ENCODE data around the gene AK2.
"Not testable (repeated sequence)": the region's sequence is repeated elsewhere in the genome, so short reads cannot be mapped to it uniquely, and the experiment has no call there.

The AK2 gene

DNA sequence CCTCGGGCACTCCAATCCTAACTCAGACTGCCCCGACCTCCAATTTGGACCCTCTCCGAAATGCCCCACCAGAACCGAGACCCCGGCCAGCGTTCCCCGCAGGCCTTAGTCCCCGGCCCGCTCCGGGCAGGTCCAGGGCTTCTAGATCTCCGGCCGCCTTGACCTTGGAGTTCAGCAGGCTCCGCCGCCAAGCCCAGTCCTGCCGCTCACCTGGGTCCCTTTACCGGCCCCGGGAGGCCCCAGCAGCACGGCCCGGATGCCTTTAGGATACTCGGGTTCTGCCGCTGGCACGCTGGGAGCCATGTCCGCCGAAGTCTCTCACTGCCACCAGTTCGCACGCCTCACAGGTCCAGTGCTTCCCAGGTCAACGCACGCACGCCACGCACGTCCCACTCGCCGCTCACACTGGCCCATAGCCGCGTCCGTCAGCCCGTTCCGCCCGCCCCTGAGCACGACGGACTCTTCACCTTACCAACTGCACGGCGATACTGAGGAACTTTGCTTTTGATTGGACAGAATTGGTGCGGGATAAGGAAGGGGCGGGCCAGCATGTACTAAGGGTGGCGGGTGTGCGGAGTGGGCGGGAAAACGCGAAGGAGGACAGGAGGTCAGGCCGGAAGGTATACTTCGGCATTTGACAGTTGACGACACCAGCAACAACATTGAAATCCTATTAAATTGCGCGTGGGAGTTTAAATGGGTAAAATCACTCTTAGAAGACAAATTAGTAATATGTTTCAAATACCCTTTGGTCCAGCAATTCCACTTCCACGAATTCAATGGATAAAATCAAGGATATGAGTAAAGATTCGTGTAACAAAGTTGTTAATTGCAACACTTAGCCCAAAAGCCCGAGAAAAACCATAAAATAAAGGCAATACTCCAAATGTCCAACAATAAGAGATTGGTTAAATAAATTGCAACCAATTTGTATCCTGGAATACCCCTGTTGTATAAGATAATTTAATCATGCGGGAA lies at the start of gene AK2:
Gene AK2 (minus strand): TSS at position 358 of the 978 bp plus-strand sequence. CDS start 55 bp downstream, at position 303.
- DNase-seq, result peak; percentile 80

DNA sequence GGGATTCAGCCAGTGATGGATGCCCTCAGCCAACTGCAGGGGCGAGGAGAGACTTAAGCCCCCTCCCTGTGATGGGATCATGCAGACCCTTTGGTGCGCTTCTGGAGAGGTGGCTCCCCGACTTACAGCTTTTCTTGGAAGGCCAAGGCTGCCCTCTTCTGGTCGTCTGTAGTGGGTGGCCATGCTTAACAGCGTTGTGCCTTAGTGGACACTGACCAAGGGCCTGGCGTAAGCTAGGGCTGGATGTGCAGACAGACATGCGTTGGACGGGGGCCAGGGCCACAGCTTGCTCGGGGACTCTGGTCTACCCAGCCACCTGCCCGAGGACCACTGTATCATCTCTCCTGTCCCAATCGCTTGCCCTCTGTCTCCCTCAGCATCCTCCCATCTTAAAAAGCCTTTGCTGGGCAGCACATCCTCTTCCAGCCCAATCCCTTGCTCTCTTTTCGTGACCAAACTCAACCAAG lies 49.7 kb upstream of the AK2 start:
- DNase-seq, result no peak

DNA sequence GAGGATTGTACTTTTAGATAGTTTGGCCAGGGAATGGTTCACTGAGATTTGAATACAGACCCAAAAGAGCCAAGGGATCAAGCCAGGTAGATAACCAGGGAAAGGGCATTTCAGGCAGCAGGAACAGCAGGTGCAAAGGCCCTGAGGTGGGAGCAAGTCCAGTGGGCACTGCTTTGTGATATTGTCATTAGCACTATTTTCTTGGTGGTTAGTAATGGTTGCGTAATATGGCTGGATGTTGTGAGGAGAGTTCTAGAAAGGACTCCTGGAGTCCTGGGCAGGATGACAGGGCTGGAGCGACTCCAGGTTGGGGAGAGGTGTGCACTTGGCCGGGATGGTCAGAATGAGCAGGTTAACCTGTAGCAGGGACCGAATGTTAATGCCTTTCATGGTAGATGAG lies 48.6 kb upstream of the AK2 start:
- DNase-seq, result no peak

DNA sequence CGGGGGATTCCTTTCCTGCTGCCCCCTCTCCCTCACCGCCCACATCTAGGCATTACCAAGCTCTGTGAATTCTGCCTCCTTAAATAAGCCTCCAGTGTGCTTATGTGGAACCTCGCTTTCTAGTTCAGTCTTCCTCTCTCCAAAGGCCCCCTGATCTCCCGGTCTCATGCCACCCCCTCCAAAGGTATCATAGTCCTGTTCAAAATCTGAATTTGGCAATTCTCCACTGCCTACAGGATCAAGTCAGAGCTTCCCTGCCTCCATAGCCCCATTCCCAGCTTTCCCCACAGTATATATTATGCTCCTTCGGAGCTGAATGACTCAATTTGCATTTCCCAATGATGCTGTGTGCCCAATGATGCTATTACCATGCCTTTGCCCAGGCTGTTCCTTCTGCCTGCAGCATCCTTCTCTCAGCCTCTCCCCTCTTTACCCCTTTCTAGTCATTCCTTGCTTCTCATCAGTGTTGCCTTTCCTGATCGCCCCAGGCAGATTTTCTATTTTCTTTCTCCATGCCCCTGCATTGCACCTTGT lies 46.0 kb upstream of the AK2 start:
- no peak for DNase-seq

DNA sequence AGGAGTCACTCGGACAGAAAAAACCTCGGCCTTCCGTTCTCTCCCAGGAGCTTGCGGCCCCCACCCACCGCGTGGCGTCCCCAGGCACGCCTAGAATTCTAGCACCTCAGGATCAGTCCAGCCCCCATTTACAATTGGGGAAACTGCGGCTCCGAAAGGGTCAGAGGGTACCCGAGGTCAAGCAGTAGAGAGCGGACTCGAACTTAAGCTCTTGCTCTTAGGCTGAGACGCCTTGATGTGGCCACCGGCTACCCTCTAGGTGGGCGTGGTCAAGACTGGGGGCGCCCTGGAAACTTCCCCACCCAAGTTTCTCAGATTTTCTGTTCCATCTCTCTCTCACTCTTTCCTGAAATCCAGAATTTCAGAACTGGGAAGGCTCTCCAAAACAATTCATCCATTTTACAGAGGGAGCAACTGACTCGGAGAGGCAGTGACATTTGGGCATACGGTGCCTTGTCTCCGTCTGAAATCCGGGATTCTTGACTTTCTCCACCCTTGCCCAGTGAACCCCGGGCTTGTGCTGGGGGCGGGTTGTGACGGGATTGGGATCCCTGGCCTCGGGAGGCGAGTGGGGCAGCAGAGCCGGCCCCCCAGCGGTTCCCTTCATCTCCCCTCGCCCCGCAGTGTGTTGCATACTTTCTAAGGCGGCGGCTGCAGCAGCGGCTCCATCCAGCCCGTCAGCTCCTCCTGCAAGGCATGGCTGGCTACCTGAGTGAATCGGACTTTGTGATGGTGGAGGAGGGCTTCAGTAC lies 45.0 kb upstream of the AK2 start:
- no peak for DNase-seq

DNA sequence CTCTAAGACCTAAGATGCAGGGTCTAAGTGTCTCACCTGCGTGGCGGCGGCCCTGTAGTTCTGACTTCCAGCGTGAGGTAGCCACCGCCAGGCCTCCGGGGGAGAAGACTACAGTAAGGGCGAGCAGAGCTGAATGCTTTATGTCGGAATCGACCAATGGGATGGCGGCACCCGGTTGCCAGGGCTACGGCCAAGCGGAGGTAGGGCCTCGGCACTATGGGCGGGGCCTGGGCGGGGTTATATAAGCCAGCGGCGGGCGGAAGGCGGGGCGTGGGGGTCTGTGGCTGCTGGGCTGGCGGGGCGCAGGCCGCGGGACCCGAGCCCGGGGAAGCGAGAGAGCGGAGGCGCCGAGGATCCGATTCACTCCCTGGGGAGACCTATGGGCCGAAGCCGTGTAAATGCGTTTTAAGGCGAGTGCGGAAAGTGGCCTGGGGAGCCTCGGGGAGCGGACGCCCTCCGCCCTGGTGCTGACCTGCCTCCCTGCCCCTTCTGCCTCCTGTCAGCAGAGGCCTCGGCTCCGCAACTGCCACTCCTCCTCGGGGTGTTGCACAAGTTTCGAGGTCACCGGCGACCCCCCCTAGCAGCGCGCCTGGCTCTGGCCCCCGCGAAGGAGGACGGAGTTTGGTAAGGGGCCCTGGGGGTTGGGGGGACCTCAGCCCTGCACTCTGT lies 44.3 kb upstream of the AK2 start, which contains the start of gene AZIN2:
Gene AZIN2 (plus strand): TSS at position 269 of the 669 bp plus-strand sequence. CDS start 1,097 bp downstream, outside the sequence.
- DNase-seq, result peak; percentile 77

DNA sequence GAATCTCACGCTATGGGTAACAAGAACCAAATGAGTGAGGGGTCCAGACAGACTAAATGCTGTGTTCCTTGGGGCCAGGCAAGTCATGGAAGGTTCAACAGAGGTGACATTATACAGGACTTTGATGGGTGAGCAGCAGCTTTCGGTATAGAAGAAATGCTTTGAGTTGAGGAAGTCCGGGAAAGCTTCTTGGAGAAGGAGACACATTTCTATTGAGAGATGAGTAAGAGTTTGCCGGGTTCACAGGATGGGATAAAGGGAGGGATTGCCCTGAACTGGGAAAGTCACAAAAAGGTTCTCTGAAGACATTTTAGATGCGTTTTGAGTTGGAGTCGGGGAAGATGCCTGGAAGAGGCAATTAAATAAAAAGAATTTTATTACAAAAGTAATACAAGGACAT lies 43.7 kb upstream of the AK2 start:
- no peak for DNase-seq

DNA sequence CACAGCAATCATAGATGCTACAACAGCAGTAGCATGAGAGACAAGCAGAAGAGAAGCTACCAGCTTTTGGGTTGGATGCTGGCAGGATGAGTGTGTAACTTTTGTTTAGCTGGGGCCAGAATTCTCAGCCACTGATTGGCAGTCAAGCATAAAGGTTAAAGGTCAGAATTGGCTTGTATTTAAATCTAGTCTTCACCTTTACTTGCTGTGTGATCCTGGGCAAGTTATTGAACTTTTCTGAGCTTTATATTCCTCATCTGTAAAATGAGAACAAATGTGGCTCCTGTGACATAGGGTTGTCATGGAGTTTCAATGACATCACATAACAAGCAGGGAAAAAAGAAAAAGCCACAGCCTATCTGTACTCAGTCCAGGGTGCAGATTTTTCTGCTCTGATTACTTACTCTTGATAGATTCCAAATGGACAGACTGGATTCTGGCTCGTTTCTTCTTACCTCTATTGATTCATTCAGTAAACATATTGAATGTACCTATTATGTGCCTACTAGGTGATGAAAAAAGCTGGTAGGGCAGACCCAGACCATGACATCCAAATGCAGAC lies 41.4 kb upstream of the AK2 start:
- no peak for DNase-seq

DNA sequence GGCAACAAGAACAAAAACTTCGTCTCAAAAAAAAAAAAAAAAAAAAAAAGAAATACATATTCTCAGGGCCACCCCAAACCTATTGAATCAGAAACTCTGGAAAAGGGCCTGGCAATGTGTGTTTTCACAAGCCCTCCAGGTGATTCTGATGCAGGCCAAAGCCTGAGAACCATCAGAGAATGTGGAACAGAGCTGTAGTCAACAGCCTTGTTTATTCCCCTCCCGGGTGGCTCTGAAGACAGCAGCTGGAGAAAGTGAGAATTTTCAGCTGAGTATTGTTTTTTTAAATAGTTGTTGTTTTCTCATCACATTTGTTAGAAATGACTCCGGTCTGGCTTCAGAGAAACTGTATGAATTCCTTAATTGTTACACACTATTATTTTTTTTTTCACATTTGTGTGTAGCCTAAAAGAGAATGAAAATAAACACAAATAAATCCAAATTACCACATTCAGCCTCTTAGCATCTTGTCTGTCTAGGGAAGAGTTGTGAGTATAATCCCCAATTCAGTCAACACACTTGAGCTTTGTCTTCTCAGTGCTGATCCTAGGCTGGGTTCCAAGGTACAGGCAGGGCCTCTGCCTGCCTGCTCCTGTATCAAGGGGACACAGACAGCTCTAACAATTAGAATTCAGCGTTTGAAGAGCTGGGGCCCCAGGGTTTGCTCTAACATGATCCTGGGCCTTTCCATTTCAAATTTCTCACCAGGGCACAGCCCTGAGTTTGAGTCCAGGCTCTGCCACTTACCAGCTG lies 37.7 kb upstream of the AK2 start:
- DNase-seq, result no peak

DNA sequence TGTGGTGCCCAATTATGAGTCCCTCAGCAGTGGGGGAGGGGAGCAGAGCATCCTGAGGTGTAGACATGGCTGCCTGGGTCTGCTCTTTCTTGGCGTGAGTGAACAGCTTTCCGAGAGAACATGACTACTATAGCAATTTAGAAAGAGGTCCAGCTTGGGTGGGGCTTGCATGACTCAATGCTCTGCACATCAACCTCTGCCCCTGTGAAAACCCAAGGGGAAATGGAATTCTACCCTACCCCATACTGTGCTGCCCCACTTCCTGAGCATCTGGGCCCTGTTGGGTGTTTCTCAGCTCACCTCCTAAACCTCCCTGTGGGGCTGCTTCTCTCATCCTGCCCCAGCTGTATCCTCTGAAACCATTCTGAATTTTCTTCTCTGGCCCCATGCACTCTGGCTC lies 36.0 kb upstream of the AK2 start:
- DNase-seq, result no peak

DNA sequence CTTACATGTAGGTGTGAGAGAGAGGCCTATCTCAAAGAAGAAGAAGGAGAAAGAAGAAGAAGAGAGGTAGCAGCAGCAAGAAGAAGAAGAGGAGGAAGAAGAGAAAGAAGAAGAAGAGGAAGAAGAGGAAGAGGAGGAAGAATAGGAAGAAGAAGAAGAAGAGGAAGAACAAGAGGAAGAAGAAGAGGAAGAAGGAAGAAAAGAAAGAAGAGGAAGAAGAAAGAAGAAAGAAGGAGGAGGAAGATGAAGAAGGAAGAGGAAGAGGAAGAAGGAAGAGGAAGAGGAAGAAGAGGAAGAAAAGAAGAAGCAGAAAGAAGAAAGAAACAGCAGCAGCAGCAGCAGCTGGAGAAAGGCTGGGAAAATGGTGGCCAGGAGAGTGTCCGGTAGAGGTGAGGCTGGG lies 33.9 kb upstream of the AK2 start:
- no peak for DNase-seq

DNA sequence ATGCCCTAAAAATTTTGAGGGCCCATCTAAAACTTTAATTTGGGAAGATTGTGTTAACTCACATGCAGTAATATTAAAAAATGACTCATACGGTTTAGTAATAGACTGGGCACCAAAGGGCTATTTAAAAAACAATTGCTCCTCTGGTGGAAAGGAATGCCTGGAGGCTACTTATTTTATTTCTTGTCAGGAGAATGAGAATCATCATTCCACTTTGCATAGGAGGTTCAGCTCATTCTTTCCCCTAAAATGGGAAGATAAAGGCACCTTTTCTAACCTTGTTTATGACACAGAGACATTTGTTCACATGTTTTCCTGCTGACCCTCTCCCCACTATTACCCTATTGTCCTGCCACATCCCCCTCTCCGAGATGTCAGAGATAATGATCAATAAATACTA lies 31.4 kb upstream of the AK2 start:
- DNase-seq, result not testable (repeated sequence)

DNA sequence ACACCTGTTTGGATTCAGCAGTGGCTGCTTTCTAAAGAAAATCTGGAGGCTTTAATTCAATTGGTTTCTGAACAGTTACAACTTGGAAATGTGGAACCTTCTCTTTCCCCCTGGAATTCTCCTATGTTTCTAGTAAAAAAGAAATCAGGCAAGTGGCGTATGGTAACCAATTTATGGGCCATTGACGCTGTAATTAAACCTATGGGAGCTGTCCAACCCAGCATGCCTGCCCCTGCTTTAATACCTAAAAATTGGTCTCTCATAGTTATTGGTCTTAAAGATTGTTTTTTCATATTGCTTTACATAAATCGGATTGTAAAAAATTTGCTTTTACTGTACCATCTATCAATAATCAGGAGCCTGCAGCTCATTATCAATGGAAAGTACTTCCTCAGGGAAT lies 29.8 kb upstream of the AK2 start:
- not testable (repeated sequence) for DNase-seq

DNA sequence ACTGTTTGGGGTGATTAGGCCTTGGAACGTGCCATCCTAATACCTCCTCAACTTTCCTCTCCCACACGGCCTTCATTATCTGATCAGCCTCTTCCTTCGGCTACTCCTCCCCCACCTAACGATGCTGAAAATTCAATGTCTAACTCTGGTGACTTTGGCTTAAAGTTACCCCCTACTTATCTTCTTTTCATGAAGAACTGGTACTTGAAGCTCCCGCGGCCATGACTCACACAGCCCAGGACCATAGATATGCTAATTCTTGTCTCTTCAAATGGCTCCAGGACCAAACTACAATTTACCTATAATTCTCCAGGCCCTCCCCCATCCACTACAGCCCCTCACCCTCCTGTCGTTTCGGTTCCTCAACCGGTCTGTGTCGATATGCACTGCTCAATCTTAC lies 28.6 kb upstream of the AK2 start:
- no peak for DNase-seq

DNA sequence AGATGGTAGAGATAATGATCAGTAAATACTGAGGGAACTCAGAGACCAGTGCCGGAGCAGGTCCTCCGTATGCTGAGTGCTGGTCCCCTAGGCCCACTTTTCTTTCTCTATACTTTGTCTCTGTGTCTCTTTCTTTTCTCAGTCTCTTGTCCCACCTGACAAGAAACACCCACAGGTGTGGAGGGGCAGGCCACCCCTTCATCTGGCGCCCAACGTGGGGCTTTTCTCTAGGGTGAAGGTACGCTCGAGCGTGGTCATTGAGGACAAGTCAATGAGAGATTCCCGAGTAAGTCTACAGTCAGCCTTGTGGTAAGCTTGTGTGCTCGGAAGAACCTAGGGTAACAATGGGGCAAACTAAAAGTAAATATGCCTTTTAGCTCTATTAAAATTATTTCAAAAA lies 27.6 kb upstream of the AK2 start:
- not testable (repeated sequence) for DNase-seq

DNA sequence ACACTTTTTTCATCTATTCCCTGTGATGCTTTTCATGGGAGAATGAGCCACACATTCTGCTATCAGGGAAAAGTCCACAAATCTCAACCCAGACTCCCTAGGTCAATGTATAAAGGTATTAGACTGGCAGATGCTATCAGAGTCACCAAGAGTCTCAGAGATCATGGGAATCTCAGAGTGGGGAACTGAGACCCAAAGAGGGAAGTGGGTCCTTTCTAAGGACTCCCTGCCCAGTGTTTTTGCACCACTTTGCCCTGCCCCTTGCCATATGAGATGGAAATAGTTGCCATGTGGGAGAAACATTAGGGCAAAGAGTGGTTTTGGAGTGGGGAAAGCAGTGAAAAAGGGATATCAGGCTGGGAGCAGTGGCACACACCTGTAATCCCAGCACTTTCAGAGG lies 25.2 kb upstream of the AK2 start:
- no peak for DNase-seq

DNA sequence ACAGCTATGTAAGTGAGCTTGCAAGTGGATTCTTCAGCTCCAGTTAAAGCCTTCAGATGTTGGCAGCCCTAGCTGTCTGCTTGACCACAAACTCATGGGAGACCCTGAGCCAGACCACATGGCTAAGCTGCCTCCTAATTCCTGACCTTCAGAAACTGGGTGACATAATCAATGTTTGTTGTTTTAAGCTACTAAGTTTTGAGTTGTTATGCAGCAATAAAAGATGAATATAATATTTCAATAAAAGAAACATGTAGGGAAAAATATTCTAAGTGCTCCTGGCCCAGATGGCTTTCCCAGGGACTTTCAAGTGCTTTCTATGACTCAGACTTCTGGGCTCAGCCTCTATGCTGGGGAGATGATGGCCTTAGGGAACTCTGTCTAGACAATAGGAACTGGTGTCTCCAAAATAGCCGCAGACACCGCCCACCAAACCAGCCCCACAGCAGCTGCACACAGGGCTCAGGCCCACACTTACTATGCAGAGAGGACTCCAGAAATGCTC lies 23.9 kb upstream of the AK2 start:
- DNase-seq, result no peak

DNA sequence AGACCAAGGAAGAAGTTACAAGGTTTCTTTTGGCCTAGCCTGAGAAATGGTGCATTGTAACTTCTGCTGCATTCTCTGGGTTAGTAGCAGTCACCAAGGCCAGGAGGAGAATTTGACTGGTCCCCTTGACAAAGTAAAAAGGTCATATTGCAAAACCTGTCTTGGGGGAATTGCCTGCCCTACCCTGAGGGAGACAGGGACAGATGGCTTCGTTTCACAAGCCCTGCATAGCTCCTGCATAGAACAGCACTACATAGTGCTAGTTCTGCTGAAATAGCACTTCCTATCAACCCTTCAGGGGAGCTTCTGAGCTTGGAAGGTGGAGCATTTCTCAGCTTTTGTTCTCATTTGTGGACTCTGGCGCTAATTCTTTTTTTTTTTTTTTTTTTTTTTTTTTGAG lies 20.4 kb upstream of the AK2 start:
- no peak for DNase-seq

DNA sequence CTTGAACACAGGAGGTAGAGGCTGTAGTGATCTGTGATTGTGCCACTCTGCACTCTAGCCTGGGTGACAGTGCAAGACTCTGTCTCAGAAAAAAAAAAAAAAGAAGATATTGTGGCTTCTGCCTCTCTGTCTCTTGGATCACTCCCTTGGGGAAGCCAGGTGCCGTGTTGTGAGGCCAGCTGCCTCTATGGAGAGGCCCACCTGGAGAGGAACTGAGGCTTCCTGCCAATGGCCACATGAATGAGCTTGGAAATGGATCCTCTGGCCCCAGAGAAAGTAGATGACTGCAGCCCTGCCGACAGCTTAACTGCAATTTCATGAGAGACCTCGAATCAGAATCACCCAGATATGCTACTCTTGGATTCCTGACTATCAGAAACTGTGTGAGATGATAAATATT lies 19.7 kb upstream of the AK2 start:
- DNase-seq, result no peak

DNA sequence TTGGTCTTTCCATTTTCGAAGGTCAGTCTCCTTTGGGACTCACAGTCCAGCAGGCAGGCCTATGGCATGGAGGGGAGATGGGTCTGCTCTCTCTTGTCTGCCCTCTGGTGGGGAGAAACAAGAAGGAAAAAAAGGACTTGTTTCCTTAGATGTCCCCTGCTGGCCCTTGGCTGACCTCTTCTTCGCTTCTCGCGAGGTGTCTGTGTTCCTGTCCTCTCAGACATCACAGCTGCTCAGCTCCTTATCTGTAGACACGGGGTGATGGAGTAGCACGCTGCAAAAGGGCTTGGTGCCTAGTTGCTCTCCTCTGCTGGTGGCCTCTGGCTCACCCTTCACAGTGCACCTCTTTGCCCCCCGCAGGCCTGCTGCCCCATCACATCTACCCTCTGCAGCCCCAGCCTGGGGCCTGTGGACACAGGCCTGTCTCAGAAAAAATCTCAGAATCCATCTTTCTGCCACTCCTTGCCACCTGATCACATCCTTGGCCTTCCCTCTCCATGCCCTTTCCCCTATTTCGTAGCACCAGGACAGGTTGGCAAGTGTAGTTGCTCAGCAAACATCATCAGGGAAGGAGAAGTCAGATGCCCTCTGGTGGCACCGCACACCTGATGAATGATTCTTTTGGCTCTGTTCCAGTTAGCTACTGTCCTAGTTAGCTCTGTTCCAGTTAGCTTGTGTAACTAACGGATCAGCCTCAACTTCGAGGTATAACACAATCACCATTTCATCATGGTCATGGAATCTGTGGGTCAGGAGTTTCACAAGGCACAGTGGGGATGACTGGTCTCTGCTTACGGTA lies 18.7 kb upstream of the AK2 start:
- DNase-seq, result peak; percentile 48
